Measurements from ENCODE around the gene RPL7A.
"Not testable (repeated sequence)": the region's sequence is repeated elsewhere in the genome, so short reads cannot be mapped to it uniquely, and the experiment has no call there.

Gene RPL7A

DNA sequence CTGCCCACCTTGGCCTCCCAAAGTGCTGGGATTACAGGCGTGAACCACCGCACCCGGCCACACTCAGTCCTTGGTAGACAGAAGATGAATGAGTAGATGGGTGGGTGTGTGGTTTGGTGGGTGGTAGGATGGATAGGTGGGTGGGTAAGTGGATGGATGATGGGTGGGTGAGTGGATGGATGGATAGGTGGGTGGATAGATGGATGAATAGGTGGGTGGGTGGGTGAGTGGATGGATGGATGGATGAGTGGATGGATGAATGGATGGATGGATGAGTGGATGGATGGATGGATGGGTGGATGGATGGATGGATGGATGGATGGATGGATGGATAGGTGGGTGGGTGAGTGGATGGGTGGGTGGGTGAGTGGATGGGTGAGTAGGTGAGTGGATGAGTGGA lies 44.3 kb downstream of the RPL7A start:
- not testable (repeated sequence) for DNase-seq

DNA sequence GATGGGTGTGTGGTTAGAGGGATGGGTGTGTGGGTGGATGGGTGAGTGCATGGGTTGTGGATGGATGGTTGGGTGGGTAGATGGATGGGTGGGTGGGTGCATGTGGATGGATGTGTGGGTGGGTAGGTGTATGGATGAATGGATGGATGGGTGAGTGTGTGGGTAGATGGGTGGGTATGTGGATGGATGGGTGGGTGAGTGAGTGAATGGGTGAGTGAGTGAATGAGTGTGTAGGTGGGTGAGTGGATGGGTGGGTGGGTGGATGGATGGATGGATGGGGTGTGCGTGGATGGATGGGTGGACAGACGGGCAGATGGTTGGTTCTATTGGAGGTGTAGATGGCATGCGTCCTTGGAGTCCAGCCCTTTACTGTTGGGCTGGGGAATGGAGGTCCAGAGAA lies 45.4 kb downstream of the RPL7A start:
- DNase-seq, result no peak

DNA sequence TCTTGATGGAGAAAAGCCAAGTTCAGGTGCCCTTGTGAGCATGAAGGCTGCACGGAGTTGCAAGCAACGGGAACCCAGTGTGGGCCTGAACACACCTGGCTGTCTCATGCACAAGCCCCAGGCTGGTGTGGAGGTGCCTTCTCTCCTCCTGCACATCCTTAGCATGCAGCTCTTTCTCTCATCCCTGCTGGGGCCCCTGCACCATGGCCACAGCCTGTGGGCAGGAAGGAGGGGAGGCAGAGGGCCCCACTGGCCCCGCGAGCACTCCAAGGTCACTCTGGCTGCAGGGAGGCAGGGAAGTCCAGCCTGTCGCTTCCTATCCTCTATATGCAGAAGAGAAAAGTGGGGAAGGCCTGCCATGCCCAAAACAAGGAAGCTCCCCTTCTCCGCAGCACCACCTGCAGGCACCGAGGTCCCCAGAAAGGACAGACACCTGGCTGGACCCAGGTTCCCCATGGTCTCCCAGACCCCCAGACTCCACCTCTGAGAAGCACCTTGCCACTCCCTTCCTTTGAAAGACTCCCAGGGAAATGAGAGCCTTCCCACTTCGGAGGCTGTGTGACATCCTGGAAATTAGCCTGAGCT lies 46.8 kb downstream of the RPL7A start:
- DNase-seq, result no peak

DNA sequence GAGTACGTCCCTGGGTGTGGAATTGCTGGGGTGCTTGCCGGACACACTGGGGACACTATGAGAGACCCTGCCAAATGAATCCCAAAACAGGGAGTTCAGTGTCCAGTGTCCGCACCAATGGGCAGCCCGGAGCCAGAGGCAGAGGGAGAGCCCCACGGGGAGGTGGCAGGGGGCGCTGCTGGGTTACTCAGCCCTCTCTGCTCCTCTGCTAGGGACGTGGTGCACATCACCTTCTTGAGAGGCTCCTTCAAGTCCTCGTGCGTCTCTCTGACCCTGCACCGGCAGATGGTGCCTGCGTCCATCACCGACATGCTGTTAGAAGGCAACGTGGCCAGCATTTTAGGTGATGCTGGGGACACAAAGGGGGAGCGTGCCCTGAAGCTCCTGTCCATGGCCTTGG lies 48.9 kb downstream of the RPL7A start:
- DNase-seq, result no peak

DNA sequence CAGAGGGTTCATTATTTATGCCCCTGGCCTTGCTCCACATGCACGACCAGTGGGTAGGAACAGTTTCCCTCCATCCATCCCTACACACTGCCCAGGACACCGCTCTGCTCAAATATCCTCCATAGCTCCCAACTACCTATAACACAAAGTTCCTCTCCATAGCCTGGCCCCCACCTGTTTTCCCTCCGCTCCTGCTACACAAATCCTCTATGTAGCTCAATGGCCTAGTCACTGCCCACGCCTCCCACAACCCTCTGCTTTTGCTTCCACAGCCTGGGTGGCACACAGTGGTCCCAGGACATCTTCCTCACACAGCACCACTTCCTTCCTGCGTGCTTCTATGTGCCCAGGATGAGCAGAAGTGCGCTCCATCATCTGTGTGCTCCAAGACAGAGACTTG lies 49.4 kb downstream of the RPL7A start:
- no peak for DNase-seq

DNA sequence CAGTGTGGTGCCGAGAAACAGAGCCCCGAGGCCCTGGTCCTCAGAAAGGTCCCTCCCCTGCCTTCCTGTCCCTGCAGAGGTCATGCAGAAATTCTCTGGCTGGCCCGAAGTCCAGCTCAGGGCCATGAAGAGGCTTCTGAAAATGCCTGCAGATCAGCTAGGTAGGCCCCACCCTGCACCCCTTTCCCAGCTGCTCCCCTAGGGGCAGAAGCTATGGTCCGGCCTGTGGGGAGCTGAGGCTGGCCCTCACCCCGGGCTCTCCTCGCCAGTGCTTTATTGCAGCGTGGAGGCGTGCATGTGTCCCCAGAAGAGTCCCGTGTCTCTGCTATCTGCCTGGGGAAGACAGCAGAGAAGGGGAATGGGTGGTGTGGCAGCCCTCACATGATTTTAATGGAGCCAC lies 49.9 kb downstream of the RPL7A start:
- DNase-seq, result no peak

DNA sequence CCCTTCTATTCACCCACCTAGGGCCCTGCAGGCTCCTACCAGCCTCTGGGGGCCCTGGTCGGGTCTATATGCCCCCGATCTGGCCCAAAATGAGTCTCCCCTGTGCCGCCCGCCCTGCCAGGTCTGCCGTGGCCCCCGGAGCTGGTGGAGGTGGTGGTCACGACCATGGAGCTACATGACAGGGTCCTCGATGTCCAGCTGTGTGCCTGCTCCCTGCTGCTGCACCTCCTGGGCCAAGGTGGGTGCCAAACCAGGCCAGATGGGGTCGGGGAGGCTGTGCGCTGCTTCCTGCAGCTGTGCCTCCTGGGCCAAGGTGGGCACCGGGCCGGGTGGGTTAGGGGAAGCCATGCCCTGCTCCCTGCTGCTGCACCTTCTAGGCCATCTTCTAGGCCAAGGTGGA lies 52.3 kb downstream of the RPL7A start:
- DNase-seq, result no peak

All from activated CD4-positive, alpha-beta T cell treated with anti-CD3 and anti-CD28 coated beads, Interleukin-10, Interleukin-2, amounts not matched to agents 100 ng/mL and 50 ng/mL, durations not matched to agents 16 hours and 8 hours (primary cell).